T-helper 1 cell treated with Interleukin-12 subunit alpha and Interleukin-12 subunit beta and Interleukin-4 antibody, amounts not matched to agents 30 μg/mL and 1 μg/mL, for 36 hours (primary cell): Measurements from ENCODE around the gene STAC2.

Source experiments
- H3K27ac Mint-ChIP-seq: one replicate; pipeline ENCODE4 v1.8.0; 2021; ENCODE audit warnings: mild to moderate bottlenecking, mixed read lengths
- H3K27me3 Mint-ChIP-seq: one replicate; pipeline ENCODE4 v1.8.0; 2021; ENCODE audit warnings: low read depth, mixed read lengths
- H3K36me3 Mint-ChIP-seq: one replicate; pipeline ENCODE4 v1.8.0; 2021; ENCODE audit warnings: low read depth, mixed read lengths
- H3K4me1 Mint-ChIP-seq: one replicate; pipeline ENCODE4 v1.8.0; 2021; ENCODE audit warnings: low read depth, mixed read lengths
- H3K4me3 Mint-ChIP-seq: one replicate; pipeline ENCODE4 v1.8.0; 2021; ENCODE audit warnings: mild to moderate bottlenecking, moderate library complexity, mixed read lengths
- H3K9me3 Mint-ChIP-seq: one replicate; pipeline ENCODE4 v1.8.0; 2021; ENCODE audit warnings: mixed read lengths

Gene STAC2

GRCh38 chr17:39239640-39240314, 14.0 kb upstream of the STAC2 start:
- Mint-ChIP-seq H3K27ac (no peak overlapping the region), H3K4me3 (no peak overlapping the region), H3K4me1 (peaks cover 6% of the 10 kb centered on the region), H3K36me3 (no peaks in the 10 kb centered on the region), H3K27me3 (peaks cover 6% of the 10 kb centered on the region), H3K9me3 (no peaks in the 10 kb centered on the region)

- peaks cover 4% of the 10 kb centered on the region for H3K4me1 Mint-ChIP-seq
- H3K36me3 Mint-ChIP-seq: no peaks in the 10 kb centered on the region
- no peak overlapping the region for H3K4me3 Mint-ChIP-seq
- H3K27me3 Mint-ChIP-seq: peaks cover 6% of the 10 kb centered on the region
- no peak overlapping the region for H3K27ac Mint-ChIP-seq
- no peaks in the 10 kb centered on the region for H3K9me3 Mint-ChIP-seq
These were observed 12.7 kb upstream of the STAC2 start for GRCh38 chr17:39238311-39238972.

GRCh38 chr17:39237586-39237985, 11.8 kb upstream of the STAC2 start:
- H3K27ac Mint-ChIP-seq: no peak overlapping the region
- peaks cover 6% of the 10 kb centered on the region for H3K27me3 Mint-ChIP-seq
- no peak overlapping the region for H3K4me3 Mint-ChIP-seq

GRCh38 chr17:39236981-39237441, 11.3 kb upstream of the STAC2 start:
- Mint-ChIP-seq H3K4me3 (no peak overlapping the region), H3K9me3 (no peaks in the 10 kb centered on the region), H3K4me1 (peaks cover 7% of the 10 kb centered on the region), H3K36me3 (no peaks in the 10 kb centered on the region), H3K27ac (no peak overlapping the region), H3K27me3 (peaks cover 6% of the 10 kb centered on the region)

More at GRCh38 chr17:39237586-39237985, 11.8 kb upstream of the STAC2 start:
- H3K9me3 Mint-ChIP-seq: no peaks in the 10 kb centered on the region
- peaks cover 4% of the 10 kb centered on the region for H3K4me1 Mint-ChIP-seq
- no peaks in the 10 kb centered on the region for H3K36me3 Mint-ChIP-seq

- Mint-ChIP-seq H3K27me3 (peaks cover 6% of the 10 kb centered on the region), H3K4me1 (peaks cover 13% of the 10 kb centered on the region), H3K9me3 (no peaks in the 10 kb centered on the region), H3K36me3 (no peaks in the 10 kb centered on the region), H3K4me3 (no peak overlapping the region), H3K27ac (no peak overlapping the region)
These were observed 10.7 kb upstream of the STAC2 start for GRCh38 chr17:39236450-39236927.

GRCh38 chr17:39235555-39236449, 10.1 kb upstream of the STAC2 start:
- Mint-ChIP-seq H3K27ac (no peak overlapping the region), H3K36me3 (no peaks in the 10 kb centered on the region), H3K9me3 (no peaks in the 10 kb centered on the region)

GRCh38 chr17:39231591-39232551, 6.1 kb upstream of the STAC2 start:
- Mint-ChIP-seq H3K36me3 (no peaks in the 10 kb centered on the region), H3K27ac (no peak overlapping the region), H3K9me3 (no peaks in the 10 kb centered on the region), H3K4me1 (peaks cover 9% of the 10 kb centered on the region), H3K4me3 (no peak overlapping the region), H3K27me3 (peaks cover 25% of the 10 kb centered on the region)

More at GRCh38 chr17:39235555-39236449, 10.1 kb upstream of the STAC2 start:
- H3K4me3 Mint-ChIP-seq: no peak overlapping the region
- peaks cover 6% of the 10 kb centered on the region for H3K27me3 Mint-ChIP-seq
- peaks cover 13% of the 10 kb centered on the region for H3K4me1 Mint-ChIP-seq

GRCh38 chr17:39231091-39231561, 5.4 kb upstream of the STAC2 start:
- no peak overlapping the region for H3K4me3 Mint-ChIP-seq
- no peak overlapping the region for H3K27ac Mint-ChIP-seq

GRCh38 chr17:39230361-39230760, 4.6 kb upstream of the STAC2 start:
- Mint-ChIP-seq H3K9me3 (no peaks in the 10 kb centered on the region), H3K27me3 (peaks cover 36% of the 10 kb centered on the region), H3K4me1 (peaks cover 14% of the 10 kb centered on the region), H3K4me3 (no peak overlapping the region), H3K27ac (no peak overlapping the region), H3K36me3 (no peaks in the 10 kb centered on the region)

More at GRCh38 chr17:39231091-39231561, 5.4 kb upstream of the STAC2 start:
- Mint-ChIP-seq H3K36me3 (no peaks in the 10 kb centered on the region), H3K9me3 (no peaks in the 10 kb centered on the region), H3K4me1 (peaks cover 10% of the 10 kb centered on the region), H3K27me3 (peaks cover 32% of the 10 kb centered on the region)

- Mint-ChIP-seq H3K27me3 (peaks cover 40% of the 10 kb centered on the region), H3K27ac (no peak overlapping the region), H3K9me3 (no peaks in the 10 kb centered on the region), H3K4me3 (no peak overlapping the region), H3K4me1 (peaks cover 14% of the 10 kb centered on the region), H3K36me3 (no peaks in the 10 kb centered on the region)
These were observed 3.6 kb upstream of the STAC2 start for GRCh38 chr17:39229274-39229913.

- no peaks in the 10 kb centered on the region for H3K9me3 Mint-ChIP-seq
- no peak overlapping the region for H3K27ac Mint-ChIP-seq
- no peak overlapping the region for H3K4me3 Mint-ChIP-seq
- no peaks in the 10 kb centered on the region for H3K36me3 Mint-ChIP-seq
- peaks cover 14% of the 10 kb centered on the region for H3K4me1 Mint-ChIP-seq
- H3K27me3 Mint-ChIP-seq: peaks cover 57% of the 10 kb centered on the region
These were observed 1.7 kb upstream of the STAC2 start for GRCh38 chr17:39227364-39227919.

- Mint-ChIP-seq H3K27me3 (peaks cover 61% of the 10 kb centered on the region), H3K9me3 (no peaks in the 10 kb centered on the region), H3K4me3 (peak overlapping the region; percentile 46), H3K4me1 (peaks cover 4% of the 10 kb centered on the region), H3K27ac (no peak overlapping the region), H3K36me3 (no peaks in the 10 kb centered on the region)
These were observed 376 bp upstream of the STAC2 start for GRCh38 chr17:39225959-39226683.
